Hematopoietic multipotent progenitor cell treated with erythropoietin and hydrocortisone succinate and interleukin-3 and kit ligand, for 8 days (in vitro differentiated cells): Measurements from ENCODE around the gene DTL.

Experiments used
- DNase-seq: peaks from one replicate; pipeline ENCODE4 v3.0.0-alpha.2; 2015

DTL gene

GRCh38 chr1:212035835-212036605 lies 472 bp downstream of the DTL start:
- no peak for DNase-seq

GRCh38 chr1:212037900-212038299 lies 2.4 kb downstream of the DTL start:
- DNase-seq: no peak

GRCh38 chr1:212039622-212040021 lies 4.1 kb downstream of the DTL start:
- DNase-seq: no peak

GRCh38 chr1:212040629-212041412 lies 5.3 kb downstream of the DTL start:
- no peak for DNase-seq

- no peak for DNase-seq
Observed at GRCh38 chr1:212042436-212042835, 6.9 kb downstream of the DTL start.

- no peak for DNase-seq
Observed at GRCh38 chr1:212044851-212045250, 9.3 kb downstream of the DTL start.

GRCh38 chr1:212045981-212046380 lies 10.4 kb downstream of the DTL start:
- no peak for DNase-seq

GRCh38 chr1:212053993-212054392 lies 18.4 kb downstream of the DTL start:
- DNase-seq: no peak

- no peak for DNase-seq
Observed at GRCh38 chr1:212055333-212055732, 19.8 kb downstream of the DTL start.

GRCh38 chr1:212060632-212061472 lies 25.3 kb downstream of the DTL start:
- no peak for DNase-seq

- DNase-seq: peak; percentile 67
Observed at GRCh38 chr1:212062832-212063438, 27.4 kb downstream of the DTL start.

- no peak for DNase-seq
Observed at GRCh38 chr1:212067787-212068186, 32.2 kb downstream of the DTL start.

- peak; percentile 52 for DNase-seq
Observed at GRCh38 chr1:212070720-212071302, 35.3 kb downstream of the DTL start.

GRCh38 chr1:212072047-212072446 lies 36.5 kb downstream of the DTL start:
- DNase-seq: no peak

GRCh38 chr1:212073490-212073889 lies 37.9 kb downstream of the DTL start:
- DNase-seq: no peak

- no peak for DNase-seq
Observed at GRCh38 chr1:212074313-212074712, 38.8 kb downstream of the DTL start.

GRCh38 chr1:212074856-212075255 lies 39.3 kb downstream of the DTL start:
- no peak for DNase-seq

- DNase-seq: peak; percentile 38
Observed at GRCh38 chr1:212077028-212077427, 41.5 kb downstream of the DTL start.

GRCh38 chr1:212078826-212079225 lies 43.3 kb downstream of the DTL start:
- DNase-seq: no peak

- no peak for DNase-seq
Observed at GRCh38 chr1:212082765-212083406, 47.3 kb downstream of the DTL start.

GRCh38 chr1:212089560-212090163 lies 54.1 kb downstream of the DTL start:
- no peak for DNase-seq
